HG03139 (cell line): ENCODE measurements around the gene GABARAP.

Experiments used
- ATAC-seq: cut with Tn5 transposase; IDR thresholded peaks from one replicate; pipeline ENCODE4 v1.9.1; 2021; ENCODE audit not compliant: unreplicated experiment

The GABARAP gene

DNA sequence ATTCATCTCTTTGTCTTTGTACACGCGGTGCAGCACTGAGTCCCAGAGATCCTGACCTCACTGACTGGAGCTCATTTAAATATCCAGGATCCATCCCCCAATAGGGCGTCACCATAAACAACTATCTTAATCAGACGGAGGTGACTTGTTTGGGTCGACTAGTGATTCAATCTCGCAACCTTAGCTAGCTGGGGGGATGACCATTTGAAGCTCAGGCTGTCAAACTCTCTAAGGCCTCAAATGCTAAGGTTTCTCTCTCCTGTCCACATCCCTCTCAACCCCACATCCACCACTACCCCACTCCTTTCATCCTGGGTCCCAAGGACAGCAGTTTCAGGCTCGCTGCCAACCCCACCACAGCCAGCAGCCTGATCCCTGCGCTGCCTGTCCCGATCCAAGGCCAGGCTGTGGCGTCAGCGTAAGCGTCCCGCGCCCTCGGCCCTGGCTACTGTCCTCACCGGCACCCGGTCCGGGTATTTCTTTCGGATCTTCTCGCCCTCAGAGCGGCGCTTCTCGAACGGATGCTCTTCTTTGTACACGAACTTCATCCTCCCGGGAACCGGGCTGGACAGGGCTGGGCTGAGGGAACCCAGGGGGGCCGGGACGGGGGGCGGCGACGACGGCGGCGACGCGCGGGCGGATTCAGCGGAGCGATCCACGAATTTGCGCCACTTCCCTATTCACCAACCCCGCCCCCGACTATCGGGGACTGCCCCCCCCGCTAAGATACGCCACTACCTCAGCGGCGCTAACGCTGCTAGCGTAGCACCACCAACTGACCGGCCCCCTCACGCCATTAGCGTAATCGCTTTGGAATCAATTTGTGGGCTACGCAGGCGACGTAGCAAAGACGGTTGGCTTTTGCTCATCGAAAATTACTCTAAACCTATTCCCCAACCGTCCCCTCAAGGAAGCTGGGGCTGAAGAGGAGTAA is at the start of gene GABARAP:
Gene GABARAP, minus strand, starts transcription at position 667 of the 934 bp plus-strand sequence. Its CDS starts 119 bp downstream, at position 548.
- peak; percentile 28 for ATAC-seq

- ATAC-seq: no peak
Observed at GRCh38 chr17:7290685-7291084, 48.4 kb upstream of the GABARAP start.

DNA sequence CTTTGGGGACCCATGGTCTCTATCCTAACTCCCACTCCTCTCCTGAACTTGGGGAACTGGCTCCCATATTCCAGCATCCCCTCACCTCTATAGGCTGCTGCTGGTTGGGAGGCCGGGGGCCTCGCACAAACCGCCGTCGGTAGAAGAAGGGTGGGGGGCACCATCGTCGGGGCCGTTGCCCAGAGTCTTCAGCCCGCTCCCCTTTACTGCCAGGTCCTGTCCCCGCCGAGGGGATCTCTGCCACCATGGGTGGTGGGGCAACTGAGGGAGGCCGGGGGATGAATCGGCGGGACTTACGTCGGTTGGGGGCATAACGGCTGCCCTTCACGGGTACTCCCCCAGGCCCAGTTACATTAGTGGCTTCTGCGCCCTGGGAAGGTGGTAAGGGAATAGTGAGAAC is 47.9 kb upstream of the GABARAP start:
- ATAC-seq: no peak

- ATAC-seq: no peak
Observed at GRCh38 chr17:7289256-7290032, 47.2 kb upstream of the GABARAP start.

DNA sequence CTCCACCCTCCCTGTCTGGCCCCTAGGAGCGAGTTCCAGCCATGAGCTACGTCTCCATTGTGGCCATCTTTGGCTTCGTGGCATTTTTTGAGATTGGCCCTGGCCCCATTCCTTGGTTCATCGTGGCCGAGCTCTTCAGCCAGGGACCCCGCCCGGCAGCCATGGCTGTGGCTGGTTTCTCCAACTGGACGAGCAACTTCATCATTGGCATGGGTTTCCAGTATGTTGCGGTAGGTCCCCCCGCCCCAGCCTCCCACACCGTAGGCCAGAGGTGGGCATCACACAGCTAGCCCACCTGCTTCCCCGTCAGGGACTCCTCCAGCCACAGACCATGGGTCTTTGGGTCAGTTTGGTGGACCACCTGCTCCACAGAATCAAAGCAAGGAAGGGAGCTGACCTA is 43.4 kb upstream of the GABARAP start:
- ATAC-seq: no peak

DNA sequence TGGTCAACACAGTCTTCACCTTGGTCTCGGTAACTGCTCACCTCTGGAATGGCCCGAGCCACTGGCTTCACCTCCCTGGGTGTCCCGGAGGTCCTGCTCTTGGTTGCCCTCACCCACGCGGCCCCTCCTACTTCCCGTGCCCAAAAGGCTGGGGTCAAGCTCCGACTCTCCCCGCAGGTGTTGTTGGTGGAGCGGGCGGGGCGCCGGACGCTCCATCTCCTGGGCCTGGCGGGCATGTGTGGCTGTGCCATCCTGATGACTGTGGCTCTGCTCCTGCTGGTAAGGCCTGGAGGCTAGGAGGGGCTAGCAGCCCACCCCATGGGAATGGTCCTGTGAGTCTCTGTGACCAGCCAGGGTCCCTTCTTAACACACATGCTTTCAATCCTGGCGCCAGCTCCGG is 42.7 kb upstream of the GABARAP start:
- ATAC-seq: no peak

- ATAC-seq: no peak
Observed at GRCh38 chr17:7283471-7284216, 41.4 kb upstream of the GABARAP start.

- ATAC-seq: no peak
Observed at GRCh38 chr17:7282752-7283321, 40.6 kb upstream of the GABARAP start.

GRCh38 chr17:7281953-7282751 is 39.9 kb upstream of the GABARAP start:
- no peak for ATAC-seq

DNA sequence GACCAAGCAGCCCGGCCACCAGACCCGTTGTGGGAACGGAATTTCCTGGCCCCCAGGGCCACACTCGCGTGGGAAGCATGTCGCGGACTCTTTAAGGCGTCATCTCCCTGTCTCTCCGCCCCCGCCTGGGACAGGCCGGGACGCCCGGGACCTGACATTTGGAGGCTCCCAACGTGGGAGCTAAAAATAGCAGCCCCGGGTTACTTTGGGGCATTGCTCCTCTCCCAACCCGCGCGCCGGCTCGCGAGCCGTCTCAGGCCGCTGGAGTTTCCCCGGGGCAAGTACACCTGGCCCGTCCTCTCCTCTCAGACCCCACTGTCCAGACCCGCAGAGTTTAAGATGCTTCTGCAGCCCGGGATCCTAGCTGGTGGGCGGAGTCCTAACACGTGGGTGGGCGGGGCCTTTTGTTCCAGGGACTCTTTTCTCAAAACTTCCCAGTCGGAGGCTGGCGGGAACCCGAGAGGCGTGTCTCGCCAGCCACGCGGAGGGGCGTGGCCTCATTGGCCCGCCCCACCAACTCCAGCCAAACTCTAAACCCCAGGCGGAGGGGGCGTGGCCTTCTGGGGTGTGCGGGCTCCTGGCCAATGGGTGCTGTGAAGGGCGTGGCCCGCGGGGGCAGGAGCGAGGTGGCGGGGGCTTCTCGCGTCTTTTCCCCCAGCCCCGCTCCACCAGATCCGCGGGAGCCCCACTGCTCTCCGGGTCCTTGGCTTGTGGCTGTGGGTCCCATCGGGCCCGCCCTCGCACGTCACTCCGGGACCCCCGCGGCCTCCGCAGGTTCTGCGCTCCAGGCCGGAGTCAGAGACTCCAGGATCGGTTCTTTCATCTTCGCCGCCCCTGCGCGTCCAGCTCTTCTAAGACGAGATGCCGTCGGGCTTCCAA is 39.1 kb upstream of the GABARAP start, which contains the start of gene SLC2A4:
Gene SLC2A4, plus strand, starts transcription at position 645 of the 879 bp plus-strand sequence. Its CDS starts 217 bp downstream, at position 862.
- ATAC-seq: no peak

DNA sequence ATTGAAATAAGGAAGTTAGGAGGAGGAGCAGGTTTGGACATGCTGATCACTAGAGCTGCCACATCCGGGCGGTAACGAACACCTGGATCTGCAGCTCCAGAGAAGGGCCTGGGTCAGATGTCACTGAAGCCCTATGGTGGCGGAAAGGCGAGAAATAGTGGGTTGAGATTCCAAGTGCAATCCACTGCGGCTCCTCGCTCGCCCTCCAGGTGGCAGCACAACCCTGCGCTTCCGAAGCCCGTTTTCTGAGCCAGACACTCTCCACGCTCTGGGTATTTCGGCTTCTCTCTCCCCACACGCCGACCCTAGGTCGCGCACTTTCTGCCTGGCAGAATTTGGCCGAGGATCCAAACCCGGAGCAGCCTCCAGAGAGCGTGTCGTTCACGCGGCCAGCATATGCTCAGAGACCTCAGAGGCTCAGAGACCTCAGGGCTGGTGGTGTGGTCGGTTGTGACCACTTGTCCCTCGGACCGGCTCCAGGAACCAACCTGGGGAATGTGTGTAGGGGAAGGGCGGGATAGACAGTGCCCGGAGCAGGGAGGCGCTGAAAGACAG is 38.3 kb upstream of the GABARAP start:
- peak; percentile 48 for ATAC-seq

- no peak for ATAC-seq
Observed at GRCh38 chr17:7279448-7279847, 37.2 kb upstream of the GABARAP start.

GRCh38 chr17:7266784-7267183 is 24.5 kb upstream of the GABARAP start:
- ATAC-seq: no peak

DNA sequence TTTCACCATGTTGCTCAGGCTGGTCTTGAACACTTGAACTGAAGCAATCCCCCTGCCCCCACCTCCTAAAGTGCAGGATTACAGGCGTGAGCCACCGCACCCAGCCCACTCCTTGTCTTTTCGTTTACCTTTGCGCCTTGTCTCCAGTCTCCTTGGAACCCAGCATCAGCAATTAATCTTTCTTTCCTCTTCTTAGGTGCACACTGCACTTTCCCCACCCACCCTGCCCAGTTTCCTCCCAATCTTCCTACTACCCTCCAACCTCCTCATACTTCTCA is 21.5 kb upstream of the GABARAP start:
- ATAC-seq: no peak

DNA sequence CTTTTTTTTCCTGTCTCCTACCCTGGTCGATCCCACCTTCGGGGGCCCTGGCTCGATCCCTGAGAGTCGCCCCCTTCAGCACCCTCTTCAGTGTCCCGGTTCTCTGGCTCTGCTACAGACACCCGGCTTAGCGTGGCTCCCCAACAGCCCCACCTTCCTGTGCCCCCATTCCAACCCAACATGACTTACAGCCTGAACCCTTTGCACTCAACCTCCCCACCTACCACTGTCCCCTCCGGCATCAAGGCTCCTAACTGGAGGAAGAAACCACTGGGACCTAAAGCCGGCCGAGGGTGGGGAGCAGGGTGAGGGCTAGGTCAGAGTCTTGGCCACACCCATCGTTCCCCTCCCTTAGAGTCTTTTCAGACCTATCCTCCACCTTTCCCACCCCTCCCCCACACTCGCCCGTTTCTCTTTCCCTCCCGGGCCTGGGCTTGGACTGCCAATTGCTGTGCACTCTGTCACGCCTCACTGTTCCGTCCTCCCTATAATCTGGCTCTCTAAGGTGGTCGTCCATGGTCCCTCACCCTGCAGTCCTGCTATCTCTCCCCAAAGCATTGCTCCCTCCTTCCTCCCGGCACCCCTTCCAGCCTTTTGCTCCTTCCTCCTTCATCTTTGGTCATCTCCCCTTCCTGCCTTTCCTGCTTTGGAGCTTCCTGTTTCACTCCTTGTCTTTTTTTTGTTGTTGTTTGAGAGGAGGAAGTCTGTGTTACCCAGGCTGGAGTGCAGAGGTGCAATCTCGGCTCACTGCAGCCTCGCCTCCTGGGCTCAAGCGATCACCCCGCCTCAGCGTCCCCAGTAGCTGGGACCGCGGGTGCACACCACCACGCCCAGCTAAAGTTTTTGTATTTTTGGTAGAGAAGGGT is 20.9 kb upstream of the GABARAP start:
- no peak for ATAC-seq

GRCh38 chr17:7262192-7262934 is 20.1 kb upstream of the GABARAP start, which contains the start of gene CLDN7:
Gene CLDN7 (minus strand): TSS chr17:7262478. CDS start chr17:7262043, 435 bp downstream.
- ATAC-seq: no peak
